ENCODE results near the gene SCRN2.

The SCRN2 gene

GRCh38 chr17:47813077-47813476 lies 28.0 kb downstream of the SCRN2 start:
- no peak for TF ChIP-seq CTCF (IDR thresholded peaks at IDR 0.05)

GRCh38 chr17:47812146-47812920 lies 28.7 kb downstream of the SCRN2 start:
- no peak for TF ChIP-seq CTCF (IDR thresholded peaks at IDR 0.05)

- no peak for TF ChIP-seq CTCF (IDR thresholded peaks at IDR 0.05)
These were observed 29.4 kb downstream of the SCRN2 start for GRCh38 chr17:47811709-47812108.

GRCh38 chr17:47810901-47811635 lies 30.0 kb downstream of the SCRN2 start:
- no peak for TF ChIP-seq CTCF (IDR thresholded peaks at IDR 0.05)

- no peak for TF ChIP-seq CTCF (IDR thresholded peaks at IDR 0.05)
These were observed 30.8 kb downstream of the SCRN2 start for GRCh38 chr17:47810200-47810821.

- TF ChIP-seq CTCF (IDR thresholded peaks at IDR 0.05) = no peak
These were observed 32.1 kb downstream of the SCRN2 start for GRCh38 chr17:47808830-47809480.

- TF ChIP-seq CTCF (IDR thresholded peaks at IDR 0.05) = no peak
These were observed 32.8 kb downstream of the SCRN2 start for GRCh38 chr17:47808036-47808829.
